Measurements from ENCODE around the gene OR2D2.

GRCh38 chr11:6876325-6876724 is 16.0 kb downstream of the OR2D2 start, which contains the start of gene OR10A4:
- no peak for TF ChIP-seq CTCF (IDR thresholded peaks at IDR 0.05)
- TF ChIP-seq POLR2A (IDR thresholded peaks at IDR 0.05), result no peak

Data from esophagus squamous epithelium (tissue), 4 donors.